ENCODE measurements around the gene HVCN1. TPM values are rescaled to one million over a fixed set of nuclear protein-coding genes. Genes with fewer than 3 reads are reported as not detected.
A peak's percentile ranks its signal among the peaks of the same experiment; 100 is the strongest.

Gene HVCN1
- total and polyA plus RNA-seq, 2 donors (not counting 1 experiment from before 2014, with no cell fraction given): 216 to 422 TPM

DNA sequence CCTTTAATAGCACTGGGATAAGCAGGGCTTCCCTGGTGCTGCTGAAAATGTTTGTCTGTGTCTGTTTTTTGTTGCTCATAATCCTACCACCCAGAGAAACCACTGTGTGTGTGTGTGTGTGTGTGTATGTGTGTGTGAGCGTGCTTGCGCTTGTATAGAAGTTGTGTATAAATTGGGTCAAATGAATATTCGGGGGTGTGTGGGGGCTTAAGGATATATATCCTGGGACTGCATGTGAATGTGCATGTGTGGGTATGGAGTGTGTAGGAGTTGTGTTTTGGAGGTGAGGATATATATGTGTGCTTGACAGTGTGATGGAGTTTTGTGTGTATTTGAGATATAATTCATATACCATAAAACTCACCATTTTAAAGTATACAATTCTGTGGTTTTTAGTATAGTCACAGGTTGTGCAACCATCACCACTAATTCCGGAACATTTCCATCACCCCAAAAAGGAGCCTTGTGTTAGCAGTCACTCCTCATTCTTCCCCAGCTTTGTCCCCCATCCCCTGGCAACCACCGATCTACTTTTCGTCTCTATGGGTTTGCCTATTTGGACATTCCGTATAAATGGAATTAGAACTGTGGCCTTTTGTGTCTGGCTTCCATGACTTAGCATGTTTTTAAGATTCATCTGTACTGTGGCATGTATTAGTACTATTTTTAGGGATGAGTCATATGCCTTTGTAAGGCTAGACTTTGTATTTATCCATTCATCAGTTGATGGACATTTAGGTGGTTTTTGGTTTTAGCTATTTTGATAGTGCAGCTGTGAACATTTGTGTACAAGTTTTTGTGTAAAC, 49.4 kb downstream of the HVCN1 start:
- WGBS (ENCODE audit: insufficient coverage): 100% methylated on average over 3 of the region's 7 CpGs
- H3K9ac ChIP-seq (ENCODE audit: low read length): no peak overlapping the region
- ATAC-seq (ENCODE audit: low read depth) (peak; percentile 39), DNase-seq (no peak)
- TF ChIP-seq EZH2 (IDR thresholded peaks at IDR 0.05; ENCODE audit: borderline replicate concordance, insufficient read depth, low read depth, low read length, poor library complexity, severe bottlenecking) (no peak), CTCF (IDR thresholded peaks at IDR 0.05) (no peak)
- H3K79me2 ChIP-seq (ENCODE audit: control insufficient read depth, insufficient read depth, low read length): peaks cover 85% of the 10 kb centered on the region
- no peak overlapping the region for H3K4me3 ChIP-seq (ENCODE audit: control extremely low read depth in 1 of 5, extremely low read depth in 1 of 5, insufficient read depth in 1 of 5, low read depth in 2 of 5, low read length in 4 of 5)
- H4K20me1 ChIP-seq (ENCODE audit: control insufficient read depth, insufficient read depth, low read length, poor library complexity, severe bottlenecking): no peaks in the 10 kb centered on the region
- peaks cover 0 to under 1% of the 10 kb centered on the region in 2 experiments for H3K36me3 ChIP-seq (replicated peaks in 1 of 2; ENCODE audit: control extremely low read depth in 1 of 2, control insufficient read depth in 1 of 2, extremely low read depth in 1 of 2, insufficient read depth in 2 of 2, low read length in 1 of 2)
- peak overlapping the region; percentile 56 for H3K4me2 ChIP-seq (replicated peaks; ENCODE audit: low read depth, low read length, poor library complexity, severe bottlenecking)
- ChIA-PET CTCF (interaction anchor here (1.3 to 3.9 kb wide), 6 partner anchors 10 to 38 kb away, joined by 3 to 11 read pairs (median 6); no protein-coding TSS in a partner anchor), POLR2A (interaction anchor here (1.1 kb wide), 1 partner anchor 12 kb away, joined by 3 read pairs; no protein-coding TSS in a partner anchor)
- peaks cover 1% of the 10 kb centered on the region for H3K9me3 Mint-ChIP-seq (ENCODE audit: insufficient read depth)
- no peak overlapping the region for H2AFZ ChIP-seq (ENCODE audit: insufficient read depth, low read depth, low read length, poor library complexity, severe bottlenecking)
- H3K27ac ChIP-seq (ENCODE audit: low read length in 2 of 2): peak overlapping the region in 1 of 2 donors; percentile 90
- no peaks in the 10 kb centered on the region for H3K27me3 ChIP-seq (replicated peaks in 1 of 4; ENCODE audit: control extremely low read depth in 1 of 4, control insufficient read depth in 3 of 4, insufficient read depth in 4 of 4, low read length in 3 of 4)
- peak overlapping the region; percentile 53 for H3K4me3 Mint-ChIP-seq
- intact Hi-C loops (cut with micrococcal nuclease): no loop called here
- no peaks in the 10 kb centered on the region for H3K9me3 ChIP-seq (ENCODE audit: control extremely low read depth in 1 of 3, control insufficient read depth in 2 of 3, insufficient read depth in 1 of 3, low read length in 2 of 3)
- H3K4me1 ChIP-seq (ENCODE audit: control insufficient read depth in 2 of 2, insufficient read depth in 2 of 2, low read length in 2 of 2): peaks cover 87 to 98% of the 10 kb centered on the region in 2 donors
- H3K27me3 Mint-ChIP-seq: no peaks in the 10 kb centered on the region
- peaks cover 89% of the 10 kb centered on the region for H3K4me1 Mint-ChIP-seq
- H3K27ac Mint-ChIP-seq: peak overlapping the region; percentile 98

- TF ChIP-seq EZH2 (IDR thresholded peaks at IDR 0.05; ENCODE audit: borderline replicate concordance, insufficient read depth, low read depth, low read length, poor library complexity, severe bottlenecking) (no peak), CTCF (IDR thresholded peaks at IDR 0.05) (no peak)
- peaks cover 89 to 96% of the 10 kb centered on the region in 2 donors for H3K4me1 ChIP-seq (ENCODE audit: control insufficient read depth in 2 of 2, insufficient read depth in 2 of 2, low read length in 2 of 2)
- no peaks in the 10 kb centered on the region for H3K9me3 Mint-ChIP-seq (ENCODE audit: insufficient read depth)
- H4K20me1 ChIP-seq (ENCODE audit: control insufficient read depth, insufficient read depth, low read length, poor library complexity, severe bottlenecking): no peaks in the 10 kb centered on the region
- no peaks in the 10 kb centered on the region for H3K36me3 ChIP-seq (replicated peaks in 1 of 2; ENCODE audit: control extremely low read depth in 1 of 2, control insufficient read depth in 1 of 2, extremely low read depth in 1 of 2, insufficient read depth in 2 of 2, low read length in 1 of 2)
- WGBS (ENCODE audit: insufficient coverage): 100% methylated on average over 4 of the region's 5 CpGs
- CTCF ChIA-PET: interaction anchor here (1.4 to 3.9 kb wide), 4 partner anchors 11 to 37 kb away, joined by 5 to 11 read pairs (median 8); no protein-coding TSS in a partner anchor
- DNase-seq (no peak), ATAC-seq (ENCODE audit: low read depth) (no peak)
- H3K4me2 ChIP-seq (replicated peaks; ENCODE audit: low read depth, low read length, poor library complexity, severe bottlenecking): peak overlapping the region; percentile 49
- H3K27ac ChIP-seq (ENCODE audit: low read length in 2 of 2): peak overlapping the region in 1 of 2 donors; percentile 90
- peak overlapping the region; percentile 98 for H3K27ac Mint-ChIP-seq
- no peaks in the 10 kb centered on the region for H3K27me3 ChIP-seq (replicated peaks in 1 of 4; ENCODE audit: control extremely low read depth in 1 of 4, control insufficient read depth in 3 of 4, insufficient read depth in 4 of 4, low read length in 3 of 4)
- H3K4me3 Mint-ChIP-seq: peak overlapping the region; percentile 19
- no peaks in the 10 kb centered on the region for H3K27me3 Mint-ChIP-seq
- H2AFZ ChIP-seq (ENCODE audit: insufficient read depth, low read depth, low read length, poor library complexity, severe bottlenecking): no peak overlapping the region
- H3K4me3 ChIP-seq (ENCODE audit: control extremely low read depth in 1 of 5, extremely low read depth in 1 of 5, insufficient read depth in 1 of 5, low read depth in 2 of 5, low read length in 4 of 5): no peak overlapping the region
- H3K79me2 ChIP-seq (ENCODE audit: control insufficient read depth, insufficient read depth, low read length): peaks cover 80% of the 10 kb centered on the region
- POLR2A ChIA-PET: no interaction called here
- peaks cover 88% of the 10 kb centered on the region for H3K4me1 Mint-ChIP-seq
- intact Hi-C loops (cut with micrococcal nuclease): no loop called here
- H3K9ac ChIP-seq (ENCODE audit: low read length): no peak overlapping the region
- no peaks in the 10 kb centered on the region for H3K9me3 ChIP-seq (ENCODE audit: control extremely low read depth in 1 of 3, control insufficient read depth in 2 of 3, insufficient read depth in 1 of 3, low read length in 2 of 3)
These were observed 50.1 kb downstream of the HVCN1 start for GRCh38 chr12:110638796-110639195.
